Right lobe of liver (tissue), 4 donors: Measurements from ENCODE around the gene ZBTB49.

Experiments
- CTCF ChIP-seq, 4 donors: fragments of 200-600 bp in 3 of 4; fragments of 450-650 bp in 1 of 4; IDR thresholded peaks; one replicate each; pipeline versions ENCODE4 v1.5.1 to v1.8.0; 2016 to 2022; ENCODE audit warnings: antibody characterized with exemption in 4 of 4, mild to moderate bottlenecking in 2 of 4
- POLR2A ChIP-seq: fragments of 450-650 bp; IDR thresholded peaks from one replicate; pipeline ENCODE4 v1.6.1; 2017; ENCODE audit warnings: antibody characterized with exemption, mild to moderate bottlenecking
- donor health status: DM: no; HTN: no; CAD: no.
- donor health status: DM: no; HTN: no; CAD: no.
- donor health status: DM: no; HTN: yes; CAD: no.

GRCh38 chr4:4254666-4255065 lies 35.4 kb upstream of the ZBTB49 start:
- TF ChIP-seq CTCF (IDR thresholded peaks at IDR 0.05) (no peak), POLR2A (no peak)
